Stimulated activated CD8-positive, alpha-beta memory T cell treated with anti-CD3 and anti-CD28 coated beads, Interleukin-4, amount 100 ng/mL, for 1 hour (primary cell): ENCODE data around the gene NINJ2.
A peak's percentile ranks its signal among the peaks of the same experiment; 100 is the strongest.

Experiments
- DNase-seq, 2 donors: peaks; one replicate each; pipeline ENCODE4 v3.0.0-alpha.2; 2020; ENCODE audit warnings: low read depth in 2 of 2, low spot score in 1 of 2

The NINJ2 gene

GRCh38 chr12:553216-554000 is 109.8 kb downstream of the NINJ2 start:
- no peak for DNase-seq

GRCh38 chr12:552466-552865 is 110.8 kb downstream of the NINJ2 start:
- DNase-seq, result no peak

GRCh38 chr12:550473-551260 is 112.6 kb downstream of the NINJ2 start:
- DNase-seq, result no peak

- DNase-seq, result no peak
These were observed 113.7 kb downstream of the NINJ2 start for GRCh38 chr12:549476-550082.

- DNase-seq, result no peak
These were observed 115.3 kb downstream of the NINJ2 start for GRCh38 chr12:547883-548470.

- peak; percentile 34 to 41 for DNase-seq
These were observed 116.1 kb downstream of the NINJ2 start for GRCh38 chr12:546920-547845.

- DNase-seq, result no peak
These were observed 116.9 kb downstream of the NINJ2 start for GRCh38 chr12:546265-546919.

GRCh38 chr12:545835-546234 is 117.4 kb downstream of the NINJ2 start:
- no peak for DNase-seq

GRCh38 chr12:544941-545635 is 118.2 kb downstream of the NINJ2 start:
- DNase-seq, result no peak

GRCh38 chr12:544142-544541 is 119.1 kb downstream of the NINJ2 start:
- no peak for DNase-seq

- no peak for DNase-seq
These were observed 120.2 kb downstream of the NINJ2 start for GRCh38 chr12:543114-543451.

- DNase-seq, result no peak
These were observed 120.7 kb downstream of the NINJ2 start for GRCh38 chr12:542395-543113.

GRCh38 chr12:541676-542324 is 121.4 kb downstream of the NINJ2 start:
- no peak for DNase-seq

GRCh38 chr12:539540-540310 is 123.5 kb downstream of the NINJ2 start:
- DNase-seq, result no peak

- DNase-seq, result peak in 1 of 2 donors; percentile 8
These were observed 124.3 kb downstream of the NINJ2 start for GRCh38 chr12:538731-539539.

- DNase-seq, result no peak
These were observed 125.5 kb downstream of the NINJ2 start for GRCh38 chr12:537772-538171.

- no peak for DNase-seq
These were observed 126.4 kb downstream of the NINJ2 start for GRCh38 chr12:536751-537245.
